NT2/D1 (cell line): ENCODE measurements around the gene ERC2.

Experiments
- SUZ12 ChIP-seq: IDR thresholded peaks from 2 replicates; pipeline ENCODE4 v1.6.1; 2011; ENCODE audit not compliant: insufficient read length, insufficient read depth; ENCODE audit errors: extremely low read depth
- YY1 ChIP-seq: IDR thresholded peaks from 2 replicates; pipeline ENCODE4 v1.6.1; 2011; ENCODE audit not compliant: insufficient read length, insufficient read depth
- ZNF274 ChIP-seq: IDR thresholded peaks from 2 replicates; pipeline ENCODE4 v1.6.1; 2011; ENCODE audit warnings: mild to moderate bottlenecking, low read depth, low read length

DNA sequence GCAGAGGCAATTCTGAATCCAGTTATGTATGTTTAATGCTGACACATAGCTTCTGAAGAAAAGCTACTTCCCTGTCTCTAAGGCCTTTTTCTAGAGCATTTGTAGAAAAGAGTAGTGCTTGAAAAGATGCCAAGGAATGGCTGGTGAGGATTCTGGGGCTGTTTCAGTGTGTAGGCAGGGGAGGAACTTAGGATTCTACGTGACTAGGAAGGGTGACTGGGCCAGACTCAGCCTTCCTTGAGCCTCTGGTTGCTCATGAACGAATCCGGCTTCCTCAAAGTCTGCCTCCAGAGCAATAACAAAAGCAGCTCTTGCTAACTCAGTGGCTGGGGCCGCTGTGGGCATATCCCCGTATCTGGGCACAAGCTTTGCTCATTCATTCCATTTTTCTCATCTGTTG lies 876.4 kb downstream of the ERC2 start:
- no peak for TF ChIP-seq YY1
- TF ChIP-seq ZNF274, result no peak
- no peak for TF ChIP-seq SUZ12
